H1 (cell line): ENCODE results near the gene TBC1D13. TPM values are rescaled to one million over a fixed set of nuclear protein-coding genes. Genes with fewer than 3 reads are reported as not detected.

Experiments
- CTCF ChIA-PET: fragments of 300-600 bp; sonication (Branson Sonifier 250); formaldehyde crosslinking; loops from one replicate; lab custom pipeline; 2021; ENCODE audit not compliant: partially characterized antibody; lab: Charles Lee
- POLR2A ChIA-PET: fragments of 300-600 bp; sonication (Branson Sonifier 250); formaldehyde crosslinking; loops from one replicate; lab custom pipeline; 2021; ENCODE audit warnings: inconsistent platforms; ENCODE audit not compliant: partially characterized antibody; lab: Charles Lee
- DNase-seq, 2 experiments: peaks; one replicate each; pipeline versions ENCODE4 v3.0.0 to v3.0.0-alpha.2; 2010 to 2022; ENCODE audit warnings: low spot score in 2 of 2, low read depth in 1 of 2, mixed read lengths in 1 of 2
- FAIRE-seq: peaks from 2 replicates; lab custom pipeline; 2011; peaks lifted over from hg19 to GRCh38; lab: Jason Lieb, UNC
- H2AFZ ChIP-seq: 2 replicates; pipeline ENCODE4 v1.8.1; 2012; ENCODE audit warnings: low read length, inconsistent platforms
- H2AK5ac ChIP-seq: 2 replicates; pipeline ENCODE4 v1.6.1; 2013; ENCODE audit warnings: low read depth, low read length
- H2BK120ac ChIP-seq: replicated peaks from 2 replicates; pipeline ENCODE3; 2013; ENCODE audit warnings: low read depth, low read length, inconsistent platforms
- H2BK12ac ChIP-seq: 2 replicates; pipeline ENCODE4 v1.6.1; 2013; ENCODE audit warnings: low read depth, low read length
- H2BK15ac ChIP-seq: 2 replicates; pipeline ENCODE4 v1.6.1; 2013; ENCODE audit warnings: low read length
- H2BK20ac ChIP-seq: 2 replicates; pipeline ENCODE4 v1.6.1; 2013; ENCODE audit warnings: low read length
- H2BK5ac ChIP-seq: 2 replicates; pipeline ENCODE4 v1.6.1; 2013; ENCODE audit warnings: low read depth, low read length
- H3K14ac ChIP-seq: 2 replicates; pipeline ENCODE4 v1.6.1; 2013; ENCODE audit warnings: inconsistent platforms; ENCODE audit not compliant: insufficient read length
- H3K18ac ChIP-seq: 2 replicates; pipeline ENCODE4 v1.6.1; 2013; ENCODE audit warnings: low read length; ENCODE audit errors: extremely low read depth
- H3K23ac ChIP-seq: 2 replicates; pipeline ENCODE4 v1.6.1; 2013; ENCODE audit warnings: inconsistent platforms; ENCODE audit not compliant: insufficient read length
- H3K23me2 ChIP-seq: 2 replicates; pipeline ENCODE4 v1.6.1; 2013; ENCODE audit warnings: low read depth, low read length
- H3K27ac ChIP-seq: 2 replicates; pipeline ENCODE4 v1.6.1; 2011; ENCODE audit warnings: low read depth, low read length, inconsistent platforms
- H3K27me3 ChIP-seq, 4 experiments: replicated peaks in 1 of 4; 1 replicate in 1 of 4; 2 replicates in 3 of 4; pipeline versions ENCODE4 v1.6.1 to v1.8.1; 2011 to 2013; ENCODE audit warnings: low read length in 3 of 4, mild to moderate bottlenecking in 3 of 4, inconsistent platforms in 2 of 4, mixed read lengths in 2 of 4, moderate library complexity in 1 of 4; ENCODE audit not compliant: control insufficient read depth in 3 of 4, insufficient read depth in 3 of 4; ENCODE audit errors: extremely low read depth in 1 of 4
- H3K36me3 ChIP-seq, 4 experiments: 2 replicates each; pipeline versions ENCODE4 v1.6.1 to v1.8.1; 2011 to 2013; ENCODE audit warnings: mild to moderate bottlenecking in 4 of 4, low read length in 3 of 4, moderate library complexity in 2 of 4, control low read depth in 1 of 4, inconsistent platforms in 1 of 4; ENCODE audit not compliant: insufficient read depth in 4 of 4, control insufficient read depth in 2 of 4
- H3K4ac ChIP-seq: replicated peaks from 2 replicates; pipeline ENCODE3; 2013; ENCODE audit warnings: low read length, low read depth, mixed read lengths, inconsistent platforms; ENCODE audit not compliant: insufficient read length
- H3K4me1 ChIP-seq, 4 experiments: replicated peaks in 1 of 4; 1 replicate in 1 of 4; 2 replicates in 3 of 4; pipeline versions ENCODE4 v1.6.1 to v1.8.1; 2011 to 2013; ENCODE audit warnings: low read length in 3 of 4, inconsistent platforms in 2 of 4, mixed read lengths in 1 of 4; ENCODE audit not compliant: insufficient read depth in 4 of 4, control insufficient read depth in 3 of 4
- H3K4me2 ChIP-seq, 2 experiments: 2 replicates each; pipeline versions ENCODE4 v1.6.1 to v1.8.1; 2011 to 2013; ENCODE audit warnings: low read depth in 2 of 2, low read length in 2 of 2, control low read depth in 1 of 2, inconsistent platforms in 1 of 2, mild to moderate bottlenecking in 1 of 2; ENCODE audit not compliant: insufficient read depth in 1 of 2
- H3K4me3 ChIP-seq, 4 experiments: fragments of 200-600, 300-600 bp in 1 of 4; sonication (generic), shearing (Covaris generic), sonication (Bioruptor Twin) in 1 of 4; 2 replicates each; pipeline versions ENCODE4 v1.5.1 to v1.8.1; 2011 to 2016; ENCODE audit warnings: low read length in 4 of 4, low read depth in 3 of 4, control low read depth in 2 of 4, inconsistent platforms in 2 of 4, mild to moderate bottlenecking in 2 of 4, mixed read lengths in 1 of 4, moderate library complexity in 1 of 4; ENCODE audit not compliant: insufficient read depth in 2 of 4; ENCODE audit errors: extremely low read depth in 1 of 4
- H3K56ac ChIP-seq: replicated peaks from 2 replicates; pipeline ENCODE3; 2013; ENCODE audit warnings: low read depth, mild to moderate bottlenecking, mixed read lengths, low read length, inconsistent platforms; ENCODE audit not compliant: insufficient read length
- H3K79me1 ChIP-seq: 2 replicates; pipeline ENCODE4 v1.6.1; 2013; ENCODE audit warnings: low read depth, low read length, control low read depth
- H3K79me2 ChIP-seq, 2 experiments: 2 replicates each; pipeline versions ENCODE4 v1.6.1 to v1.8.1; 2012 to 2013; ENCODE audit warnings: low read length in 2 of 2, mild to moderate bottlenecking in 2 of 2, inconsistent platforms in 1 of 2; ENCODE audit not compliant: insufficient read depth in 2 of 2, control insufficient read depth in 1 of 2
- H3K9ac ChIP-seq, 4 experiments: replicated peaks in 1 of 4; 1 replicate in 1 of 4; 2 replicates in 3 of 4; pipeline versions ENCODE4 v1.6.1 to v1.8.1; 2011 to 2013; ENCODE audit warnings: low read depth in 3 of 4, low read length in 3 of 4, control low read depth in 2 of 4, mild to moderate bottlenecking in 2 of 4, moderate library complexity in 2 of 4, inconsistent platforms in 1 of 4; ENCODE audit errors: extremely low read depth in 1 of 4
- H3K9me3 ChIP-seq, 2 experiments: 2 replicates each; pipeline versions ENCODE4 v1.6.1 to v1.8.1; 2012 to 2013; ENCODE audit warnings: mild to moderate bottlenecking in 2 of 2, moderate library complexity in 2 of 2, control low read depth in 1 of 2, inconsistent platforms in 1 of 2, low read depth in 1 of 2, low read length in 1 of 2, mixed read lengths in 1 of 2; ENCODE audit not compliant: insufficient read depth in 2 of 2
- H4K20me1 ChIP-seq, 2 experiments: replicated peaks in 1 of 2; 2 replicates each; pipeline versions ENCODE3 to v1.8.1; 2011 to 2013; ENCODE audit warnings: inconsistent platforms in 2 of 2, low read length in 2 of 2, mild to moderate bottlenecking in 1 of 2; ENCODE audit not compliant: insufficient read depth in 2 of 2, control insufficient read depth in 1 of 2
- H4K5ac ChIP-seq: 2 replicates; pipeline ENCODE4 v1.6.1; 2013; ENCODE audit warnings: low read length, low read depth, mixed read lengths, inconsistent platforms; ENCODE audit not compliant: insufficient read length
- H4K8ac ChIP-seq: 2 replicates; pipeline ENCODE4 v1.8.0; 2013; ENCODE audit warnings: mild to moderate bottlenecking, moderate library complexity, low read length, inconsistent platforms; ENCODE audit not compliant: insufficient read depth; ENCODE audit errors: extremely low read depth
- H4K91ac ChIP-seq: replicated peaks from 2 replicates; pipeline ENCODE3; 2013; ENCODE audit warnings: low read length, mixed read lengths, inconsistent platforms; ENCODE audit not compliant: insufficient read length
- ATF3 ChIP-seq: IDR thresholded peaks from 2 replicates; pipeline ENCODE4 v1.6.1; 2011; ENCODE audit warnings: low read depth, mild to moderate bottlenecking, low read length; ENCODE audit not compliant: insufficient read depth
- EGR1 ChIP-seq: IDR thresholded peaks from 2 replicates; pipeline ENCODE4 v1.6.1; 2011; ENCODE audit warnings: low read depth, low read length, borderline replicate concordance
- KDM4A ChIP-seq: IDR thresholded peaks from one replicate; pipeline ENCODE4 v1.7.1; 2012; ENCODE audit warnings: low read depth, mild to moderate bottlenecking, moderate library complexity, low read length, inconsistent platforms; ENCODE audit not compliant: severe bottlenecking
- MAFK ChIP-seq: IDR thresholded peaks from 2 replicates; pipeline ENCODE4 v1.6.1; 2012; ENCODE audit warnings: low read depth, mild to moderate bottlenecking, improper control_type of control experiment, low read length
- NRF1 ChIP-seq: IDR thresholded peaks from 2 replicates; pipeline ENCODE4 v1.6.1; 2011; ENCODE audit warnings: mild to moderate bottlenecking, low read depth, low read length, improper control_type of control experiment
- WGBS, 2 experiments: shearing (Covaris generic) in 1 of 2; methylation state at CpG; one replicate each; pipeline versions ENCODE4 v1.1.6 to v1.1.7; 2013 to 2015; ENCODE audit warnings: low lambda C conversion rate in 2 of 2, mixed read lengths in 2 of 2, inconsistent platforms in 1 of 2, low coverage in 1 of 2, missing lambda C conversion rate in 1 of 2; ENCODE audit not compliant: insufficient replicate concordance in 2 of 2, insufficient coverage in 1 of 2, insufficient read length in 1 of 2; ENCODE audit errors: extremely low coverage in 1 of 2, missing lambda C conversion rate in 1 of 2; 5-methylcytosine and 5-hydroxymethylcytosine counted together
- polyA plus RNA-seq, 7 experiments: library from polyadenylated mRNA; depleted of rRNA in 3 of 7; stranded (reverse) in 5 of 7; unstranded in 2 of 7; fragments of >200 nt in 5 of 7; fragments of 200-250 nt in 2 of 7; gene quantifications; 1 replicate in 5 of 7; 2 replicates in 1 of 7; 4 replicates in 1 of 7; pipeline versions ENCODE4 v1.2.1 to v1.2.3, GENCODE V29; 2011 to 2013; ENCODE audit warnings: missing spikeins in 2 of 7, mixed read lengths in 2 of 7
- total RNA-seq: library from RNA; stranded (reverse); fragmentation: NEBNext Ultra II Directional; extraction: Animal tissue kit (Norgen Biotek cat#: 25700); gene quantifications from 2 replicates; pipeline ENCODE4 v1.2.1, GENCODE V29; 2021

TBC1D13 gene
- total and polyA plus RNA-seq, 2 of the 8 experiments (the other 6 are each of a cell fraction or from before 2014, with no cell fraction given): 21.3 to 24.7 TPM

GRCh38 chr9:128835246-128836210 lies 48.5 kb downstream of the TBC1D13 start:
- Histone ChIP-seq H3K23ac (no peak overlapping the region), H2BK120ac (no peak overlapping the region), H2BK12ac (no peak overlapping the region), H3K4me3 (no peak overlapping the region), H3K4me1 (no peaks in the 10 kb centered on the region), H3K9ac (no peak overlapping the region), H3K79me1 (no peaks in the 10 kb centered on the region), H2AFZ (no peak overlapping the region), H3K79me2 (no peaks in the 10 kb centered on the region), H4K91ac (no peak overlapping the region), H3K27ac (no peak overlapping the region), H4K8ac (no peak overlapping the region), H3K4me2 (no peak overlapping the region), H4K5ac (no peak overlapping the region), H2BK15ac (no peak overlapping the region), H3K18ac (no peak overlapping the region), H4K20me1 (peaks cover 0 to 4% of the 10 kb centered on the region in 2 experiments), H2BK20ac (no peak overlapping the region), H3K36me3 (peaks cover 0 to 10% (median 4%) of the 10 kb centered on the region in 4 experiments; a peak in 5 of 8 replicates), H3K23me2 (no peaks in the 10 kb centered on the region), H3K9me3 (no peaks in the 10 kb centered on the region), H3K56ac (no peak overlapping the region), H2BK5ac (no peak overlapping the region), H2AK5ac (no peak overlapping the region), H3K27me3 (no peaks in the 10 kb centered on the region), H3K4ac (no peak overlapping the region), H3K14ac (no peak overlapping the region)
- FAIRE-seq (no peak), DNase-seq (no peak)
- WGBS, 2 experiments: 94% methylated on average over 25 of the region's 28 CpGs; no CpG with 5 or more reads in 1 of the 2 experiments
- ChIA-PET CTCF (interaction anchor here (0.6 to 1.2 kb wide), 4 partner anchors 16 to 121 kb away, joined by 3 read pairs; no protein-coding TSS in a partner anchor), POLR2A (interaction anchor here (0.9 kb wide), 1 partner anchor 12 kb away, joined by 3 read pairs; no protein-coding TSS in a partner anchor)
- TF ChIP-seq KDM4A (no peak), EGR1 (no peak), ATF3 (no peak), NRF1 (no peak), MAFK (no peak)
